BE2C (cell line): Measurements from ENCODE around the gene ACTL10.

Experiments
- DNase-seq: peaks from one replicate; pipeline ENCODE4 v3.0.0-alpha.2; 2020
- H3K27me3 ChIP-seq: fragments of 250-450 bp; sonication (Bioruptor Pico); 2 replicates; pipeline ENCODE4 v1.5.1; 2020; ENCODE audit warnings: mild to moderate bottlenecking
- H3K36me3 ChIP-seq: fragments of 250-450 bp; sonication (Bioruptor Pico); 2 replicates; pipeline ENCODE4 v1.5.1; 2020; ENCODE audit warnings: mild to moderate bottlenecking
- H3K4me1 ChIP-seq: fragments of 250-450 bp; sonication (Bioruptor Pico); 2 replicates; pipeline ENCODE4 v1.5.1; 2020
- H3K4me3 ChIP-seq: 2 replicates; pipeline ENCODE4 v1.5.1; 2011; ENCODE audit warnings: low read depth, low read length
- H3K9me3 ChIP-seq: fragments of 250-450 bp; sonication (Bioruptor Pico); 2 replicates; pipeline ENCODE4 v1.5.1; 2020
- CTCF ChIP-seq: IDR thresholded peaks from 2 replicates; pipeline ENCODE4 v1.5.1; 2012; ENCODE audit warnings: mild to moderate bottlenecking, low read depth, low read length

The ACTL10 gene

GRCh38 chr20:33701629-33702450 is 35.1 kb downstream of the ACTL10 start:
- TF ChIP-seq CTCF, result no peak
- Histone ChIP-seq H3K27me3 (no peaks in the 10 kb centered on the region), H3K36me3 (no peaks in the 10 kb centered on the region), H3K9me3 (no peaks in the 10 kb centered on the region), H3K4me3 (no peak overlapping the region), H3K4me1 (peaks cover 15% of the 10 kb centered on the region)
- no peak for DNase-seq

DNA sequence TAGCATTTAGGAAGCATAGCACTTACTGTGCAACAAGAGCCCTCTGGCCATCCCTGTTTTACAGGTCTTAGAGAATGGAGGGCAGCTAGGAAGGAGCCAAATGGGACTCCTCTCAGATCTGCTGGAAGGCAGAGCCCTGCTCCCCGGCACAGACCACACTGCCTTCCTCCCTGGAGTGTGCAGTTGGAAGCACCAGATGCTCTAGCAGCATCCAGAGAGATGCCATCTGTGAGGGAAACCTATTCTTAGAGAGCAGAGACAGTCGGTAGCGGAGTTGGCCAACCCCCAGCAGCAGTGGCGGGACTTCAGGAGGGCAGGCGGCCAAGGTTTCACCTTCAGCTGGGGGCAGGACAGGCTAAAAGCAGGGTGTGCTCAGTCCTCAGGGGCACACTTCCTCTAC is 36.1 kb downstream of the ACTL10 start:
- H3K9me3 ChIP-seq, result no peaks in the 10 kb centered on the region
- no peak for TF ChIP-seq CTCF
- H3K4me1 ChIP-seq, result peaks cover 9% of the 10 kb centered on the region
- DNase-seq, result peak; percentile 75
- no peak overlapping the region for H3K4me3 ChIP-seq
- H3K36me3 ChIP-seq, result no peaks in the 10 kb centered on the region
- no peaks in the 10 kb centered on the region for H3K27me3 ChIP-seq

GRCh38 chr20:33703498-33704137 is 36.9 kb downstream of the ACTL10 start:
- TF ChIP-seq CTCF, result no peak
- H3K36me3 ChIP-seq, result no peaks in the 10 kb centered on the region
- DNase-seq, result no peak
- peaks cover 9% of the 10 kb centered on the region for H3K4me1 ChIP-seq
- H3K4me3 ChIP-seq, result no peak overlapping the region
- no peaks in the 10 kb centered on the region for H3K9me3 ChIP-seq
- H3K27me3 ChIP-seq, result no peaks in the 10 kb centered on the region

- no peak for TF ChIP-seq CTCF
- Histone ChIP-seq H3K27me3 (no peaks in the 10 kb centered on the region), H3K4me3 (no peak overlapping the region), H3K36me3 (no peaks in the 10 kb centered on the region), H3K9me3 (no peaks in the 10 kb centered on the region), H3K4me1 (peaks cover 9% of the 10 kb centered on the region)
- DNase-seq, result no peak
These were observed 37.6 kb downstream of the ACTL10 start for GRCh38 chr20:33704197-33704924.

GRCh38 chr20:33707668-33708067 is 40.9 kb downstream of the ACTL10 start:
- Histone ChIP-seq H3K4me1 (peaks cover 8% of the 10 kb centered on the region), H3K27me3 (no peaks in the 10 kb centered on the region), H3K36me3 (no peaks in the 10 kb centered on the region), H3K9me3 (no peaks in the 10 kb centered on the region), H3K4me3 (no peak overlapping the region)
- TF ChIP-seq CTCF, result no peak
- DNase-seq, result no peak
